ENCODE data around the gene COL8A1. TPM values are rescaled to one million over a fixed set of nuclear protein-coding genes. Genes with fewer than 3 reads are reported as not detected.

Gene COL8A1
- total RNA-seq, 1 donor from 2014 or later, result 30.2 TPM

- no peak for DNase-seq (ENCODE audit: low spot score)
Measured at GRCh38 chr3:99670556-99670950, 32.2 kb downstream of the COL8A1 start.

DNA sequence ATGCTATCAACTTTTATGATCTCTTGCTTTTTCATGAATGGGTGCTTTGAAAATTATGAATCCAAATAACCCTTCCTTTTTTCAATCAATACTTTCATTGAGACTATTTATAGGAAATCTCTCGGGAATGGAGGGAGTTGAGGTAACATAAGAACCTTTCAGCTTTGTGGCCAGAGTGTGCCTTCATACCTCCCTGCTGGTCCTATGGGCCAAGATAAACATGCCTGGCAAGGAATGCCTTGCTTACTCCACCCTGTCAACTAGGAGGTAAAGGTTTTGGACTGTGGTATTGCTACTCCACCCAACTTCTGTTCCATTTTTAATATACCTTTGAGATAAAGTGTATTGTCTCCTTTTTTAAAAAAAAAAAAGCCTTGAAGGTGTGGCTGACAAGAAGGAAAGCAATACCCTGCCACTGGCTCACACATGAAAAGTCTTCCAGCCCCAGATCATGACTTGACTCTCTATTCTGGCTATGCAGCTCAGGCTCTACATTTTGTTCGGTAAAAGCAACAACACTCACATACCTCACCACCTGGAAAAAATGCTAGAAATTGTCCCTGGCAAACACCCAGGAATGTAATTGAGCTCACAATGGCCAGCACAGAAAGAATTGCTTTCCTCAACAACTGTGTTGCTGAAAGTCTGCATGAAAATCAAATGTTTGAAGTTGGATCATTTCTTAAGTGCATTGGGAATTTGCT lies 35.8 kb downstream of the COL8A1 start:
- DNase-seq (ENCODE audit: low spot score), result no peak

DNA sequence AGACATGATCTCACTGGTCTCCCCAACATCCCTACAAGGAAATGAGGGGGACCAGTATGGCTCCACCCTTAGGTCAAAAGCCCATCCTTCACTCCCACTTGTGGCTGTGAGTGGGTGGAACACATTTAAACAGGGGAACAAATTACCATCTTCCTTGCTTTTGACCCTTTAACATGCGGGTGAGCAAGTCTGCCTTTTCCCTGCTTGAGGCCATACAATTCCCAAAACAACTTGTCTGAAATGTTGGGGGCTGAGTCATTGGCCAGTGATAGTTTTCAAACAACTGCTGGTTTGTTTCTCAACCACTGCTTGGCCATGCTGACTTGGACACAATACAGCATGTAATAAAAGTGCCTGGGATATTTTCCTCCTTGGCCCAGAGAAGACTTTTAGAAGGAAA lies 39.6 kb downstream of the COL8A1 start:
- DNase-seq (ENCODE audit: low spot score), result no peak

- DNase-seq (ENCODE audit: low spot score), result no peak
Measured at GRCh38 chr3:99678896-99679295, 40.5 kb downstream of the COL8A1 start.

GRCh38 chr3:99681512-99681911 lies 43.1 kb downstream of the COL8A1 start:
- DNase-seq (ENCODE audit: low spot score), result no peak

- no peak for DNase-seq (ENCODE audit: low spot score)
Measured at GRCh38 chr3:99681976-99682375, 43.6 kb downstream of the COL8A1 start.

- DNase-seq (ENCODE audit: low spot score), result no peak
Measured at GRCh38 chr3:99683465-99683864, 45.1 kb downstream of the COL8A1 start.

- DNase-seq (ENCODE audit: low spot score), result no peak
Measured at GRCh38 chr3:99683876-99684275, 45.5 kb downstream of the COL8A1 start.

DNA sequence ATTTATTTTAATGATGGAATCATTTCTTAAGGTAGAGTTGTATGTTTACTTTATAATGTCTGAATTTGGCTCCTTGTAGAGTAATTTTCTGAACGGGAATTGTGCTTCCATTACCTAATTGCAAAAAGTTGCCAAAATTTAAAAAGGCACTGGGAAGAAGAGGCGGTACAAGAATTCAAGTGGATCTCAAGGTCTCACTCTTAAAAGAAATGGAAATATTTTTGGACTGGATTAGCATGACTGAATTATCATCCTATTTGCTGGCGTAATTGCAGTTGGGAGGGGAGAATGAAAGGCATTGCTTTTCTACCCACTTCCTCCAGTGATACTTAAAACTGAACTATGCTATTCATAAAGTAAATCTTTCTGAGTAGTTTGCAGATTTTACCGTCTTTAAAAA lies 46.2 kb downstream of the COL8A1 start:
- no peak for DNase-seq (ENCODE audit: low spot score)

- DNase-seq (ENCODE audit: low spot score), result no peak
Measured at GRCh38 chr3:99686469-99686868, 48.1 kb downstream of the COL8A1 start.

DNA sequence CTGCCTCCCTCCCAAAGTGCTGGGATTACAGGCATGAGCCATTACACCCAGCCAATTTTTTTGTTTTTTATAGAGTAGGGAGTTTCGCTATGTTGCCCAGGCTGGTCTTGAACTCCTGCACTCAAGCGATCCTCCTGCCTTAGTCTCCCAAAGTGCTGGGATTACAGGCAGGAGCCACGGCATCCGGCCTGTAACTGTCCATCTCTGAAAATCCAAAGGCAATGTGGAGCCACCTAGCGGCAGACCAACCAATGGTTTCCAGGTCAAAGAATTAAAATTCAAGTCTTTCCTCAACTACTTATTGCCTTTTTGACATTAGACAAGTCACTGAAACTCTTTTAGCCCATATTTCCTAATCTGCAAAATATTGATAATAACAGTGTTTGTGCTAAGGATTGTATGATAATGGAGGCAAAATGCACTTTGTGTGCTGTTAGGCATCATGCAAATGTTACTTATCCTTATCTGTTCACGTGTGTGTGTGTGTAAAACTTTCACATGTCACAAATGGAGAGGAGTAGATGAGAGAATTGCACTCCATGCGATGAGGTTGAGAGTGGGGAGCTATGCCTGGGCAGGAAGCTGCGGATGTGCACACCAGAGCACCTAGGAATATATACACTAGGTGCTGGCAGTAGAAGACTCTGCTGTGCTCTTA lies 48.7 kb downstream of the COL8A1 start:
- DNase-seq (ENCODE audit: low spot score), result peak; percentile 48

DNA sequence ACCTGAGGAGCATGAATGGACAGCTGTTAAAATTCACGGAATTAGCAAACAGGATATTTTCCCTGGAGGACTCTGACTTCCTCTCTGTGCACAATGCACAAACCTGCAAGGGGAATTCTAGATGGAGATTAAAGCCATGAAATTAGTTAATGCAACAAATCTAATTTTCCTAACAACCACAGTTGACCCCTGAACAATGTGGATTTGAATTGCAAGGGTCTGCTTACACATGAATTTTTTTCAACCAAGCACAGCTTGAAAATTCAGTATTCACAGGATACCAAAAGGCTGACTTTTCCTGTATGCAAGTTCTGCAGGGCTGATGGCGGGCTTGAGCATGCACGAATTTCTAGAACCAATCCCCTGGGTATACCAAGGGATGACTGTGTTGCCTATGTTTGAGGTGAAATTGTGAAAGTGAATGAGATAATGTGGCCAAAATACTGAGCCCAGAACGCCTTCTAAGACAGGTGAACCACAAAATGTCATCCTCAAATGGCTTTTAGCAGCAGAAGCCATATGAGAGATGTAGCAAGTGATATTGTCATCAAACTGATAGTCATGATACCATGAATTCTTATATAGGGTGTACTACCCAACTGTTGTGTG lies 52.5 kb downstream of the COL8A1 start:
- no peak for DNase-seq (ENCODE audit: low spot score)

DNA sequence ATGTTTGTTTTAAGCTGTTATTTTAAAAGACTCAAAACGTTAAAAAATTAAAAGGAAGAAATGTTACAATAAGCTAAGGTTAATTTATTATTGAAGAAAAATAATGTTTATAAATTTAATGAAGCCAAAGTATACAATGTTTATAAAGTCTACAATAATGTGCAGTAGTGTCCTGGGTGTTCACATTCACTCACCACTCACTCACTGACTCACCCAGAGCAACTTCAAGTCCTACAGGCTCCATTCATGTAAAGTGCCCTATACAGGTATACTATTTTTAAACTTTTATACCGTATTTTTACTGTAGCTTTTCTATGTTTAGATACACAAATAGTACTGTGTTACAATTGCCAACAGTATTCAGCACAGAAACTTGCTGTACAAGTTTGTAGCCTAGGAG lies 55.2 kb downstream of the COL8A1 start:
- no peak for DNase-seq (ENCODE audit: low spot score)

GRCh38 chr3:99696497-99696896 lies 58.1 kb downstream of the COL8A1 start:
- DNase-seq (ENCODE audit: low spot score), result no peak

DNA sequence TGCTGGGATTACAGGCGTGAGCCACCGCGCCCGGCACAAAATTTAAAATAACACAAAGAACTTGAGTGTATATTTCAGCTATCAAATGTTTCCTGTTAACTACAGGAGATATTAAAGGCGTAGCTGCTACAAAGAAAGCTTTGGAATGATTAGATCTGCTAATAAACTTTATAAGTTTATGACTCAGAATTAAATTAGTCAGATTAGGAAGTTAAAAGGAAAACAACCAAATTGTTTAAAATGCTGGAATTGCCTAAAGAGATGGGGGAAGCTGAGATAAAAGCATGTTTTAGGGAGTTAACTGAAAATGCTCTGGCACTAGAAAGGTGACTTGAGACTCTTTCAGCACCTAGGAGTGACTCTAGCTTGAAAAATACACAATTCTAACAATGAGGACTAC lies 58.9 kb downstream of the COL8A1 start:
- no peak for DNase-seq (ENCODE audit: low spot score)

DNA sequence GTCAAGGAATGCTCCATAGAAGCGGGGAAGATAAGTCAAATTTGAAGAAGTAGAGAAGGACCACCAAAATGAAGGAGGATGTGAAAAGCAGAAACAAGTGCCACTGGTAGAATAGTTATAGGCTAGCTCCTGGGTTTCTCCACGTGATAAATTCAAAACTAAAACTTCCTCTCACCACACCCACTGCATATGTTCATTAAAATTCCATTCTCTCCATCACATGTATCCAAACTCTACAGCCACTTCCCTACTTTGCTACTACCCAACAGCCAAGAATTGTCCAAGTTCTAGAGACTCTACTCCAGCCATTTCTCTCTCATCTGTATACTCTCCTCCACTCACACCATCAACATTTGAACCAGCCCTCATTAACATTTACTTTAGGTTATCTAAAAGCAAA lies 60.5 kb downstream of the COL8A1 start:
- DNase-seq (ENCODE audit: low spot score), result no peak

DNA sequence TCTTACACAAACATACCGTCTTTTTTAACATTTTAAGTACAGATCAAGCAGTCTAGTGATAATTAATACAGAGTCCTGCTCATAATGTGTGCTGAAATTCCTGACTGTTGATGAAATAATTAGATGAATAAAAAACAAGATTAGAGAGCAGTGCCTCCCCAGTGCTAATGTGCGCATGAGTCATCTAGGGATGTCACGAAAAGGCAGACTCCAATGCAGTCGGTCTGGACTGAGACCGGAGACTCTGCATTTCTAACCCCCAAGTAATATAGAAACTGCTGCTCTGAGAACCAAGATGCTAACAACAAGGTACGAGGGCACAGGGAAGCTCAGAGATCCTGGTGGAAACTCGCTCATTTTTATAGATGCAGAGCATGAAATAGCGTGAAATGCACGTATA lies 61.4 kb downstream of the COL8A1 start:
- no peak for DNase-seq (ENCODE audit: low spot score)

- no peak for DNase-seq (ENCODE audit: low spot score)
Measured at GRCh38 chr3:99700631-99701268, 62.4 kb downstream of the COL8A1 start.

DNA sequence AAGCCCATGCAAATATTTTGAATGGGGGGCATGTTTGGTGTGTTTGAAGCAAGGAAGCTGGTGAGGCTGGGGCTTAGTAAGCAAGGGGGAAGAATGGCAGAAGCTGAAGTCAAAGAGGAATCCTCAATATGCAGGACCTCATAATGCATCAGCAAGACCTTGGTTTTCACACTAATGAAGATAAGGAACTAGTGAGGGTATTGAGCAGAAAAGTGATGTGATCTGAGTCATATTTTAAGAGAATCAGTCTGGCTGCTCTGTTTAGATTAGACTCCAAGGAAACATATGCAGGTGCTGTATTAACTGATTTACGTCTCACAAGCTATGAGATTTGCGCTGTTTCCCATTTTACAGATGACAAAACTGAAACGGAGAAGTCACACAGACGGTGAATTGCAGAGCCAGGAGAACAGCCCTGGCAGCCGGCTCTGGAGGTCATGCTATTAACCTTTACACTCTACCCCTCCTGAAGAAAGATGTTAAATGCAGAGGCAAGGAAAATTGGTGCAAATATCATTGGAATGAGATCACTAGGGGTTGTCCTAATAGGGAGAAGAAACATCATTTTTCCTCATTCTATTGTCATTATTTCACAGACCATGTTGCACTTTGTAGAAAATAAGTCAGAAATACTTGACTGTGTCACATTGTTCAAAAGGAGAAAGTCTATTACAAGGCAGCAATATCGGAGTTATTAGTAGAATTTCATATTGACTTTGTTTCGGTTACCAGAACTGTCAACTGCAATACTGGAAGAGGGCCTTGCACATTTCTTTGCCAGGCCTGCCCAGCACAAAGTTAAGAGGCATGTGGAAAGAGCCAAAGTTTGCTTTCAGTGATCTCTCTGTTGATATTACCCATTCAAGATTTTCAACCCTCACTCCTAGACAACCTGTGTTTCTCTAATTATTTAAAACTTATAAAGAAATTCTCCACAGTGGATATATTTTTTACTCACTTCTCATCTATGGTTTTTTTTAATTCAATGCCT lies 64.9 kb downstream of the COL8A1 start:
- no peak for DNase-seq (ENCODE audit: low spot score)

DNA sequence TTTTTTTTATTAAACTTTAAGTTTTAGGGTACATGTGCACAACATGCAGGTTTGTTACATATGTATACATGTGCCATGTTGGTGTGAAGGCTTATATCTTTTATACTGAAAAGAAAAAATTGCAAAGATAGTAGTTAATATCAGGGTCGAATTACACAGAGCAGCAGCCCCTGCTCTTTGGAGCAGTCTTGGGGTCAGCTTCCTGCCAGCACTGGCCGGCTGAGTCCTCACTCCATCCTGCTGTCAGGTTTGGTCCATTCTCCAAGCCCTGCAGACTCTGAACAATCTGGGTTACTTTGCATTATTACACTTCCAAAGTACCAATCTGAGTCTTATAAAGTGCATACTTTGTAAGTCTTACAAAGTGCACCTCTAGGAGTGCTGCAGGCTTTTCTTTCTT lies 66.0 kb downstream of the COL8A1 start:
- no peak for DNase-seq (ENCODE audit: low spot score)

DNA sequence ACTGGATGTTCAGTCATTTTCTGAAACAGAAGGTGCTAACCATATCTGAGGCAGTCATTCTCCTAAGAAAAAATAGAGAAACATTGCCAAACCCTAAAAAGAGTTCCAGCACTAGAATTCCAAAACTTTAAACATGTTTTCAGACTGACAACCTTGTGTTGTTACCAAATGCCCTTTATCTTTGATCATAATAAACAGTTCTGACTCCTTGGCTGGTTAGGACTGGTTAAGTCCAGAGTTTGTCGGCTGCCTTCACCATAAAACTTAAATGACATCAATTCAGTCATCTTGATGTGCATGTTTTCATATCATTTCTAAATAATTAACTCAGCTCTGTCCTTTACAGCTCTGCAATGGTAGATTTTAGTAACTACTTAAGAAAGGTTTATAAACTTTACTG lies 68.0 kb downstream of the COL8A1 start:
- DNase-seq (ENCODE audit: low spot score), result no peak

Measured in ureter (tissue), 1 donor.